Astrocyte of the spinal cord (primary cell): Measurements from ENCODE around the gene RASD1.

Source experiments
- DNase-seq: peaks from one replicate; pipeline ENCODE4 v3.0.0; 2011; ENCODE audit warnings: low read depth, low spot score
- H3K4me3 ChIP-seq: 2 replicates; pipeline ENCODE4 v1.5.1; 2011; ENCODE audit warnings: low read depth, mild to moderate bottlenecking, low read length, moderate library complexity
- in situ Hi-C: cut with HindIII; loops from 2 replicates; pipeline ENCODE4 v1.10.0; 2017; ENCODE audit warnings: low sequenced_read_pairs
- TF ChIP-seq, protein P1 (sequence below): IDR thresholded peaks from 2 replicates; pipeline ENCODE4 v1.5.1; 2012; ENCODE audit warnings: low read depth, mild to moderate bottlenecking, low read length, inconsistent platforms

The RASD1 gene

DNA sequence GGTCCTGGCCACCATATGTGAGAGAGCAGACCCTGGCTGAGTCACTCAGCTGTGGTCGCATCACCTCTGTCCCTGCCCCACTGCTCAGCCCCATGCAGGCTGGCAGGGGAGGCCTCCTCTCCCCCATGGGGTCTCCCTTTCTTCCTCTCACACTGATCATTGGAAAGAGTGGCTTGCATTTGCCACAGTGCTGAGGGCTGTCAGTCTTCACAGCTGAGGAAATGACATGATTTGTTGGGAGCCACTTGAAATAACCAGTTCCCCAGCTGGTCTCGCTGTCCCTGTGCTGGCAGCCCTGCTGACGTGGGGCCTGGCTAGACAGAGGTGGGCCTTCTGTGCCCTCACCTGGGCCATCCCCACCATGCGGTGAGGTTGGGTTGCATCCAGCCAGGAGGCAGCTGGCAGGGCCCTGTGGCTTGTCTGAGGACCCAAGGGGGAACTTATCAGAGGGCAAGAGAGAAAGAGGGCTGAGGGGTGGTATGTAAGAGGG lies 49.5 kb downstream of the RASD1 start:
- H3K4me3 ChIP-seq: no peak overlapping the region
- in situ Hi-C loops: no loop called here
- DNase-seq: no peak
- TF ChIP-seq, protein P1, sequence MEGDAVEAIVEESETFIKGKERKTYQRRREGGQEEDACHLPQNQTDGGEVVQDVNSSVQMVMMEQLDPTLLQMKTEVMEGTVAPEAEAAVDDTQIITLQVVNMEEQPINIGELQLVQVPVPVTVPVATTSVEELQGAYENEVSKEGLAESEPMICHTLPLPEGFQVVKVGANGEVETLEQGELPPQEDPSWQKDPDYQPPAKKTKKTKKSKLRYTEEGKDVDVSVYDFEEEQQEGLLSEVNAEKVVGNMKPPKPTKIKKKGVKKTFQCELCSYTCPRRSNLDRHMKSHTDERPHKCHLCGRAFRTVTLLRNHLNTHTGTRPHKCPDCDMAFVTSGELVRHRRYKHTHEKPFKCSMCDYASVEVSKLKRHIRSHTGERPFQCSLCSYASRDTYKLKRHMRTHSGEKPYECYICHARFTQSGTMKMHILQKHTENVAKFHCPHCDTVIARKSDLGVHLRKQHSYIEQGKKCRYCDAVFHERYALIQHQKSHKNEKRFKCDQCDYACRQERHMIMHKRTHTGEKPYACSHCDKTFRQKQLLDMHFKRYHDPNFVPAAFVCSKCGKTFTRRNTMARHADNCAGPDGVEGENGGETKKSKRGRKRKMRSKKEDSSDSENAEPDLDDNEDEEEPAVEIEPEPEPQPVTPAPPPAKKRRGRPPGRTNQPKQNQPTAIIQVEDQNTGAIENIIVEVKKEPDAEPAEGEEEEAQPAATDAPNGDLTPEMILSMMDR: no peak

DNA sequence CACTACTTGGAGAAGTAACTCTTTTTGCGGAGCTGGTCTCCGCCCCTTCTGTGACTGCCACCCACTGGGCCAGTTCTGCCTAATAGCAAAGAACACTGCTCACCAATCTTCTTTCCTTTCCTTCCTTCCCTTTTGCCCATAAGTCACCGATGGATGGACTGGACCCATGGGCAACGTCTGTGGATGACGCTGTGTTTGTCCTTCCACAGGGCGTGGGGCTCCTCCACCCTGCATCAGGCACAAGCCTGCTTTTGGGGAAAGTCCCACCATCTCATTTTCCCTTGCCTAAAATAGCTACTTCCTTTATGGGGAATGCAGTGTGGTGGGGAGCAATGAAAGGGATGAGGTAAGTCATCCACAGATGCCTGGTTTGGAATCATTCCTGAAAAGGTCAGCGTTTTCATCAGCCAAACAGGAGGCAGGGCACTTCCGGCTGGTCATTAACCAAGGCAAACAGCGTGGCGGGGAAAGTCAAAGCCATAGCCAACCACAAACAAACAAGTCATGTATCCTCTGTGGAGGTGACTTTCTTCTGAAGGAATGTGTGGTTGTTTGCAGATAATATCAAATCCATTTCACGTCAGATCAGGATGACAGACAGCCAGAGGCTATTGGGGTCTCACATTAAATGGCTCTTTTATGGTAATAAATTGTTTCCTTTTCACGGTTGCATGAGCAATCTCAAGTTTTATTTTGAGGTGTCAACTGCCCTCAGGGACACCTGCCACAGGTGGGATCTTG lies 50.1 kb downstream of the RASD1 start:
- in situ Hi-C loops: no loop called here
- TF ChIP-seq, protein P1: peak; percentile 9
- no peak overlapping the region for H3K4me3 ChIP-seq
- DNase-seq: peak; percentile 93

DNA sequence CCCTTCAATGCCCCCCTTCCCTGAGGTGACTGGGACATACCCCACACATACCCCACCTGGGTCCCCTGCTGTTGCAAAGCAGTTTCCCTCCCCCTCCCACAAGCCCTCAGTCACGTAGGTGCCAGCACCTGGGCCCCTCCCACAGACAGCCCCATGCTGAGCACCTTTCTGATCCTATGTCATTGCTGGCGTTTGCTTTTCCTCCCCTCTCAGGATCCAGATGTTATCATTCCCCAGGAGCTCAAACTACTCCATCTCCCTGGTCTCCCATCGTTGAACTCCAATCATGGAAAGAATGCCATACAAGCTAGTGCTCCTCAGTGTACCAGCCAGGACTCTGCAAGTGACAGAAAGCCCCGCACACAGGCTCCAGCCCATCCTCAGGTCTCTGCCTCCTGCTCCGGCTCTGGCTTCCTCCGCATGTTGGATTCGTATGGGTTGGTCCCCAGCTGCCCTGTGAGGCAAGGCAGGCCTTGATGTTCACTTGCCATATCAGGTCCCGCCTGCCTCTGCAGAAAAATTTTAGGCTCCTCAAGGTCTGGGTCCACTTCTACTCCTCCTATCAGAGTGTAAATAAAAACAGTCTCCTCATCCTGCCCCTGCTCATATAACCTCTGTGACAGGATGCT lies 50.8 kb downstream of the RASD1 start:
- TF ChIP-seq, protein P1: no peak
- DNase-seq: no peak
- H3K4me3 ChIP-seq: no peak overlapping the region
- in situ Hi-C loops: no loop called here
